Renal cortex interstitium (tissue), 15 donors: ENCODE measurements around the gene DNAJB4. TPM values are rescaled to one million over a fixed set of nuclear protein-coding genes. Genes with fewer than 3 reads are reported as not detected.
"Not testable (repeated sequence)": the region's sequence is repeated elsewhere in the genome, so short reads cannot be mapped to it uniquely, and the experiment has no call there.

Experiments used
- DNase-seq, 11 donors: peaks; one replicate each; pipeline ENCODE4 v3.0.0-alpha.2; 2013; ENCODE audit warnings: low read depth in 9 of 11, low spot score in 4 of 11; ENCODE audit errors: extremely low read depth in 1 of 11
- long read RNA-seq, 16 experiments: transcript quantifications; one replicate each; lab custom pipeline, GENCODE V29; 2026
- polyA plus RNA-seq, 3 donors: library from polyadenylated mRNA; unstranded; fragments of 120-200 nt; gene quantifications; one replicate each; pipeline ENCODE4 v1.2.1, GENCODE V29; 2013; ENCODE audit not compliant: insufficient read length in 3 of 3

DNAJB4 gene
- polyA plus RNA-seq, result 10 to 100 TPM; 31.1 to 41.5 (median 41.1) TPM
- long read RNA-seq, donor 1, partial matches to known transcripts, result 0 of 3 reads
- long read RNA-seq, donor 1, other reads (novel, unspliced or antisense), result 0 of 3 reads
- long read RNA-seq, donor 2, partial matches to known transcripts, result 10 of 14 reads
- long read RNA-seq, donor 2, other reads (novel, unspliced or antisense), result 0 of 14 reads
- long read RNA-seq, donor 3, partial matches to known transcripts, result 0 of 6 reads
- long read RNA-seq, donor 3, other reads (novel, unspliced or antisense), result 0 of 6 reads
- long read RNA-seq, donor 4, partial matches to known transcripts, result 0 of 3 reads
- long read RNA-seq, donor 4, other reads (novel, unspliced or antisense), result 0 of 3 reads
- long read RNA-seq, donor 5, result 0 reads
- long read RNA-seq, donor 6, partial matches to known transcripts, result 6 of 8 reads
- long read RNA-seq, donor 6, other reads (novel, unspliced or antisense), result 0 of 8 reads
- long read RNA-seq, donor 7, partial matches to known transcripts, result 5 of 9 reads
- long read RNA-seq, donor 7, other reads (novel, unspliced or antisense), result 0 of 9 reads
- long read RNA-seq, donor 8, partial matches to known transcripts, result 13 of 22 reads
- long read RNA-seq, donor 8, other reads (novel, unspliced or antisense), result 0 of 22 reads
- long read RNA-seq, donor 9, partial matches to known transcripts, result 0 of 5 reads
- long read RNA-seq, donor 9, other reads (novel, unspliced or antisense), result 0 of 5 reads
- long read RNA-seq, donor 10, transcript DNAJB4-201 (3 exons, 2,988 nt), result major isoform, 5 of 15 reads
- long read RNA-seq, donor 10, partial matches to known transcripts, result 8 of 15 reads
- long read RNA-seq, donor 10, other reads (novel, unspliced or antisense), result 0 of 15 reads
- long read RNA-seq, donor 11, partial matches to known transcripts, result 0 of 2 reads
- long read RNA-seq, donor 11, other reads (novel, unspliced or antisense), result 0 of 2 reads
- long read RNA-seq, donor 12, result 0 reads
- long read RNA-seq, donor 13, transcript DNAJB4-201 (3 exons, 2,988 nt), result minor isoform, 5 of 19 reads
- long read RNA-seq, donor 13, transcript DNAJB4-206 (3 exons, 949 nt), result major isoform, 7 of 19 reads
- long read RNA-seq, donor 13, partial matches to known transcripts, result 7 of 19 reads
- long read RNA-seq, donor 13, other reads (novel, unspliced or antisense), result 0 of 19 reads
- long read RNA-seq, donor 14, transcript DNAJB4-201 (3 exons, 2,988 nt), result major isoform, 5 of 6 reads
- long read RNA-seq, donor 14, partial matches to known transcripts, result 0 of 6 reads
- long read RNA-seq, donor 14, other reads (novel, unspliced or antisense), result 0 of 6 reads
- long read RNA-seq, donor 15, partial matches to known transcripts, result 0 of 2 reads
- long read RNA-seq, donor 15, other reads (novel, unspliced or antisense), result 0 of 2 reads
- long read RNA-seq, donor 16, transcript DNAJB4-201 (3 exons, 2,988 nt), result major isoform, 10 of 26 reads
- long read RNA-seq, donor 16, partial matches to known transcripts, result 13 of 26 reads
- long read RNA-seq, donor 16, other reads (novel, unspliced or antisense), result 0 of 26 reads

- DNase-seq, result peak; percentile 82 to 97 (median 92)
Observed at GRCh38 chr1:78004719-78005447, at the start of gene DNAJB4. DNAJB4 (plus strand) TSS chr1:78004939; CDS start chr1:78005111, 172 bp downstream.

- DNase-seq, result no peak
Observed at GRCh38 chr1:77955709-77956108, 49.0 kb upstream of the DNAJB4 start.

- DNase-seq, result no peak
Observed at GRCh38 chr1:77956464-77956863, 48.3 kb upstream of the DNAJB4 start.

- DNase-seq, result no peak
Observed at GRCh38 chr1:77958391-77958790, 46.3 kb upstream of the DNAJB4 start.

GRCh38 chr1:77958850-77959249 lies 45.9 kb upstream of the DNAJB4 start:
- DNase-seq, result no peak

- DNase-seq, result no peak
Observed at GRCh38 chr1:77961392-77961791, 43.3 kb upstream of the DNAJB4 start.

- no peak for DNase-seq
Observed at GRCh38 chr1:77966291-77966690, 38.4 kb upstream of the DNAJB4 start.

- DNase-seq, result no peak
Observed at GRCh38 chr1:77970192-77970591, 34.5 kb upstream of the DNAJB4 start.

- no peak for DNase-seq
Observed at GRCh38 chr1:77972080-77972479, 32.7 kb upstream of the DNAJB4 start.

- DNase-seq, result no peak
Observed at GRCh38 chr1:77975386-77975785, 29.4 kb upstream of the DNAJB4 start.

GRCh38 chr1:77975907-77976306 lies 28.8 kb upstream of the DNAJB4 start:
- no peak for DNase-seq

GRCh38 chr1:77976433-77977076 lies 28.2 kb upstream of the DNAJB4 start:
- DNase-seq, result no peak

GRCh38 chr1:77977989-77978292 lies 26.8 kb upstream of the DNAJB4 start:
- DNase-seq, result no peak

- peak; percentile 77 to 93 (median 84) for DNase-seq
Observed at GRCh38 chr1:77978293-77978968, 26.3 kb upstream of the DNAJB4 start.

GRCh38 chr1:77978969-77979876 lies 25.5 kb upstream of the DNAJB4 start, which contains the start of gene FUBP1:
FUBP1 (minus strand) TSS chr1:77979072; CDS start chr1:77979004, 68 bp downstream.
- DNase-seq, result peak; percentile 97 to 100 (median 99)

GRCh38 chr1:77983352-77983996 lies 21.3 kb upstream of the DNAJB4 start:
- DNase-seq, result not testable (repeated sequence)
